Cerebellar cortex (tissue), 1 donor: ENCODE measurements around the gene C3orf38.
"Not testable (repeated sequence)": the region's sequence is repeated elsewhere in the genome, so short reads cannot be mapped to it uniquely, and the experiment has no call there.

ENCODE experiments used
- DNase-seq: peaks from one replicate; pipeline ENCODE4 v3.0.0-alpha.2; 2015; ENCODE audit warnings: low spot score

Gene C3orf38

DNA sequence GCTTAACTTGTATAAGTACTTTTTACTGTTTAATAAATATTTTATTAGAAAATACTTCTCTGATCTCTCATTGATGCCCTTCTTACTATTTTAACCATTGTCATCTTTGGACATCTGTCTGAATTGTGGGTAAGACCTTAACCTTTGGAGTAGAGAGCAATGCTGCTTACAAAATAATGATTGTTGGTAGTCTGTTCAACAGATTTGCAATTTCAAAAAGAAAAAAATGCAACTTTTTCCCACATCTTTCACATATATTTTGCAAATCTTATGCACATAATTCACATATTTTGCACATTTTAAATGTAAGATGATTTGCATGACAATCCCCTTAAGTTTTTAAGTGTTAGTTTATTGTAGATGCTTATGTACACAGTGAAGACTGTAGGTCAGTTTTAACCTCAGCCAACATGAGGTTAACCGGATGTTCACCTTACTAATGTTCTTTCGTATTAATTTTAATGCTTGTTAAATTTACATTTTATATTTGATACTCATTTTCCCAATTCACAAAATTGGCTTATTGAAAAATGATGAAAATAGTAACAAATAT is 16.7 kb downstream of the C3orf38 start:
- DNase-seq, result no peak

DNA sequence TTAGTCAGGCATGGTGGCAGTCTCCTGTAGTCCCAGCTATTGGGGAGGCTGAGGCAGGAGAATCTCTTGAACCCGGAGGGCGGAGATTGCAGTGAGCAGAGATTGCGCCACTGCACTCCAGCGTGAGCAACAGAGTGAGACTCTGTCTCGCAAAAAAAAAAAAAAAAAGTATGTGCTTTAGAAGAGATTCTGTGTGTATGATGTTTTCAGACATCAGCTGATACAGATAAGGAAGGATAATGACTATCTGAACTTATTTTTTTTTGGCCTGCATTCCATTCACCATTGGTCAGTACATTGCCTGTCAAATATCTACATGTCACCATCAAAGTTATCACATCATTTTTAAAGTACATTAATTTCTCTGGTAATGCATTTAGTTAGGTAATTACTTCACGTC is 17.4 kb downstream of the C3orf38 start:
- DNase-seq, result no peak

DNA sequence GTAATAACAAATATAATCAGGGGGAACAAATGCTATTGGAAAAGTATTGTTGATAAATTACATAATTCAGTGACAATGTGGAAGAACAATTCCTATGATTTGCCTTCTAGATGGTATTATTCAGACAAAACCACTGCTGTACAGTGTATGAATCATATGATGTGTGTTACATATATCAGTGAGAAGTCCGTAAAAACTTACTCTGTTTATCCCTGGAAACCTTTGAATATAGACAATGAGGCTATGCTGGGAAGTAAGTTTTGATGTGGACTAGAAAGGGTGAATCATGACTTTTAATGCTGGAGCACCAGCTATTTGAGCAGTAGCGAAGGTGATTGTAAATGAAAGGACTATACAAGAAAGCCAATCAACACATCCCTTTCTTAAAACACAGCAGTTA is 17.9 kb downstream of the C3orf38 start:
- DNase-seq, result no peak

GRCh38 chr3:88168171-88168570 is 18.4 kb downstream of the C3orf38 start:
- no peak for DNase-seq

DNA sequence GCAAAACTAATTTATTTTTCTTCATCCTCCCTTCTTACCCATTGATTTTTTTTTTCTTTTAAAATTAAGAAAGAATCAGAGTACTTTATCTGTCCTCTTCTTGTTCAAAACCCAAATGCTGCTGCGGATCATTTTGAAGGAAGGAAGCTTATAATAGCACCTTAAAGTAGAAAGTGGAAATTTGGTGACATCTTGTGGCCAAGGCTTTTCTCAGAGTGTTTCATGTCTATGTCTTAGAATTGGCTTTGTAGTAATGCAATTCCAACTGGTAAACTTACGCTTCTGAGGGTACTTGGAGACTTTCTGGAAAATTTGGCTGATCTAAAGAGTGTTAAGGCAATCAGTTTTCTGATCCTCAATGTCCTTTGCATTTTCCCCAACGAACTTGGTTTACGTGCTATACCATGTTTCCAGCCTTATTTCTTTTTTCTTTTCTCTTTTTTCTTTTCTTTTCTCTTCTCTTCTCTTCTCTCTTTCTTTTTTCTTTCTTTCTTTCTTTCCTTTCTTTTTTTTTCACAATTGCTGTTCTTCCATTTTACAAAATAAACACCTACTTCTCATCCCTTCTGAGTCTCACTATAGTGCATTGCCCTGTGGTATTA is 30.7 kb downstream of the C3orf38 start:
- peak; percentile 46 for DNase-seq

GRCh38 chr3:88182165-88182918 is 32.6 kb downstream of the C3orf38 start:
- DNase-seq, result not testable (repeated sequence)

DNA sequence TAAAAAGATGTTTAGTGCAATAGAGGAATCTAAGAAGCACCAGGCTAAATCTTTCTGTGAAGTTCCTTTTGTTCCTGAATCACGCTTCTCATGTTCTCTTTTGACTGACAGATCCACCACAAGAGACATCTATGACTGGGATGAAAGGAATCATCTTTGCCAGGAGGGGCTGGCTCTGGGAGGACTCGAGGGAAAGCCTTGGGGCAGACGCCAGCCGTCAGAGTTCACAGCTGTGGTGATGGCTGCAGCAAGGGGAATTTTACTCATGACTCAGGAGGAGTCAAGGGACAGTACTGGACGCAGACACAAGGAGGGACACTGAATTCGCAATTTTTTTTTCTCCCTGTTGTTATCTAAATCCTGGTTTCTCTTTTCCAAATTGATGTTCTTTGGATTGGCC is 38.7 kb downstream of the C3orf38 start:
- DNase-seq, result no peak

- no peak for DNase-seq
Measured at GRCh38 chr3:88189361-88189810, 39.6 kb downstream of the C3orf38 start.

GRCh38 chr3:88191872-88192409 is 42.2 kb downstream of the C3orf38 start:
- DNase-seq, result no peak

GRCh38 chr3:88192631-88193030 is 42.9 kb downstream of the C3orf38 start:
- no peak for DNase-seq

GRCh38 chr3:88195951-88196434 is 46.2 kb downstream of the C3orf38 start:
- no peak for DNase-seq

DNA sequence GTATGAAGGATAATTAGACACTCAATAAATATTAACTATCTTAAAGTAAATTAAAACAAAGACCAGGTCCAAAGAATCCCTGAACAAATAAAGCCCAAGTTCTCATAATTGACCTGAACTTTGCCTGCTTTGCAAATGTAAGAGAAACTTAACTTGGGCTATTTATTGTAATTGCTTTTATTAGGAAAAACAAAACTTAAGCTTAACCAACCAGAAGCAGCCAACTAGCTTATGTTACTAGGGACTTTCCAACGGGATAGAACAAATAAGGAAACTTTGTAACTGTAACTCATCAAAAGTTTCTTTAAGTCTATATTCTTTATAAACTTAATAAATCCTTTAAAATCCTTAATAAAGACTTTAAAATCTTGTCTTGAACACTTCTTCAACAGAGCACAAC is 48.4 kb downstream of the C3orf38 start:
- no peak for DNase-seq

DNA sequence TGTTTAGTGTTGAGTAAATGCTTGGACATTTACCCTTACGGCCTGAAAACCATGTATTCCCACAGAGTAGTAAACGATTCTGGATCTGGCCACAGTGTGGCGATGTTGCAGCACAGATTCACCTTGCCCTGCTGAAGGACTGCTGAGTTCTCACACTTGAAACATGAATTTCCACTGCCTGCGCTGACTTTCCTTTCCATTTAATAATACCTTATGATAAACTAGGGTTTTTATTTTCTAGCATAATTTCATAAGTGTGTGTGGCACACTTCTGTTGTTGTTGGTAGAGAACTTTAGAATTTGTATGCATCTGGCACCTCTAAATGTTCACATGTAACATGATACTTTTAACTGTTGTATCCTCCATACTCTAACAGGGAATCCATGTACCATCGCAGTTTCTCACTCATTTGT is 53.9 kb downstream of the C3orf38 start:
- DNase-seq, result peak; percentile 63
